Body of pancreas (tissue), 4 donors: Measurements from ENCODE around the gene GTF2IRD2. TPM values are rescaled to one million over a fixed set of nuclear protein-coding genes. Genes with fewer than 3 reads are reported as not detected.
A peak's percentile ranks its signal among the peaks of the same experiment; 100 is the strongest.
"Not testable (repeated sequence)": the region's sequence is repeated elsewhere in the genome, so short reads cannot be mapped to it uniquely, and the experiment has no call there.

Experiments
- ATAC-seq: fragments of 150-250 bp; one replicate; pipeline ENCODE4 v1.9.1; 2016
- DNase-seq, 4 donors: peaks; one replicate each; pipeline ENCODE4 v3.0.0-alpha.2; 2019
- H3K27ac ChIP-seq, 4 donors: fragments of 200-600 bp; sonication (generic); 1 replicate in 3 of 4; 2 replicates in 1 of 4; pipeline versions ENCODE4 v1.5.1 to v1.6.1; 2016 to 2019; ENCODE audit warnings: mild to moderate bottlenecking in 1 of 4, mixed read lengths in 1 of 4, moderate library complexity in 1 of 4
- H3K27me3 ChIP-seq, 2 donors: fragments of 200-600 bp; sonication (generic); one replicate each; pipeline ENCODE4 v1.6.0; 2016; ENCODE audit warnings: mild to moderate bottlenecking in 1 of 2
- H3K36me3 ChIP-seq, 2 donors: fragments of 200-600 bp; sonication (generic); replicated peaks in 1 of 2; 2 replicates each; pipeline ENCODE4 v1.5.1; 2016; ENCODE audit warnings: low read depth in 2 of 2; ENCODE audit not compliant: insufficient read depth in 1 of 2
- H3K4me1 ChIP-seq: fragments of 200-600 bp; sonication (generic); one replicate; pipeline ENCODE4 v1.6.0; 2016
- H3K4me3 ChIP-seq, 2 donors: fragments of 200-600 bp; sonication (generic); 1 replicate in 1 of 2; 2 replicates in 1 of 2; pipeline ENCODE4 v1.5.1; 2016 to 2019
- H3K9me3 ChIP-seq, 3 donors: fragments of 200-600 bp; sonication (generic); 1 replicate in 2 of 3; 2 replicates in 1 of 3; pipeline ENCODE4 v1.5.1; 2016
- POLR2A ChIP-seq, 3 donors: fragments of 450-650 bp; IDR thresholded peaks; one replicate each; pipeline ENCODE4 v1.6.1; 2016; ENCODE audit warnings: antibody characterized with exemption in 3 of 3, mild to moderate bottlenecking in 2 of 3
- WGBS, 2 donors: methylation state at CpG; one replicate each; pipeline ENCODE4 v1.1.5; 2017; 5-methylcytosine and 5-hydroxymethylcytosine counted together
- intact Hi-C: fragments of 100-400 bp; cut with DNase I; formaldehyde crosslinking; loops from one replicate; pipeline ENCODE4 v1.15.1; 2023
- total RNA-seq, 2 donors: library from RNA; depleted of rRNA; stranded (reverse); fragments of >200 nt; gene quantifications; one replicate each; pipeline ENCODE4 v1.1.0, GENCODE V29; 2016

GTF2IRD2 gene
- total RNA-seq: 10 to 100 TPM; 11.4 to 20.1 TPM

- TF ChIP-seq POLR2A (IDR thresholded peaks at IDR 0.05): peak in 1 of 3 donors; percentile 35
- DNase-seq (peak in 2 of 4 donors; percentile 75 to 86), ATAC-seq (peak; percentile 98)
- H3K27me3 ChIP-seq, H3K4me3 ChIP-seq, intact Hi-C loops, H3K4me1 ChIP-seq, H3K9me3 ChIP-seq, H3K36me3 ChIP-seq: not testable (repeated sequence)
- WGBS, 2 donors: no CpG with 5 or more reads among the region's 97 CpGs
- H3K27ac ChIP-seq: peak within 1 kb of the TSS in 2 of 4 donors; percentile 78 to 91
These were observed at the start of gene GTF2IRD2 for GRCh38 chr7:74850833-74851721. TSS of gene GTF2IRD2 (minus strand) at chr7:74851605. CDS start at chr7:74836378, 15,227 bp downstream.

- H3K27me3 ChIP-seq, H3K4me1 ChIP-seq, H3K9me3 ChIP-seq, H3K36me3 ChIP-seq, intact Hi-C loops: not testable (repeated sequence)
- Histone ChIP-seq H3K4me3 (peak overlapping the region; percentile 47 to 63), H3K27ac (peak overlapping the region; percentile 62 to 90 (median 68))
- ATAC-seq (peak; percentile 88), DNase-seq (peak; percentile 74 to 88 (median 88))
- TF ChIP-seq POLR2A (IDR thresholded peaks at IDR 0.05): peak in 2 of 3 donors; percentile 51 to 68
- 1% methylated on average over 34 of the region's 84 CpGs; no CpG with 5 or more reads in 1 of the 2 donors for WGBS, 2 donors
These were observed 39.0 kb upstream of the GTF2IRD2 start for GRCh38 chr7:74890158-74891123.

GRCh38 chr7:74889518-74890129, 38.2 kb upstream of the GTF2IRD2 start:
- H3K9me3 ChIP-seq, H3K27me3 ChIP-seq, intact Hi-C loops, H3K27ac ChIP-seq, H3K36me3 ChIP-seq, ATAC-seq, DNase-seq, H3K4me3 ChIP-seq, H3K4me1 ChIP-seq: not testable (repeated sequence)
- 71 to 90% methylated on average over 7 to 11 of the region's 31 CpGs for WGBS, 2 donors

- DNase-seq, ATAC-seq, H3K27me3 ChIP-seq, H3K4me3 ChIP-seq, H3K36me3 ChIP-seq, H3K4me1 ChIP-seq, intact Hi-C loops, H3K9me3 ChIP-seq, H3K27ac ChIP-seq: not testable (repeated sequence)
- WGBS, 2 donors: 80% methylated on average over 1 of the region's 3 CpGs; no CpG with 5 or more reads in 1 of the 2 donors
These were observed 33.9 kb upstream of the GTF2IRD2 start for GRCh38 chr7:74885295-74885694.

- H3K27me3 ChIP-seq, H3K27ac ChIP-seq, DNase-seq, H3K4me3 ChIP-seq, intact Hi-C loops, H3K36me3 ChIP-seq, H3K9me3 ChIP-seq, H3K4me1 ChIP-seq, ATAC-seq: not testable (repeated sequence)
- 78% methylated on average over 5 to 7 of the region's 9 CpGs for WGBS, 2 donors
These were observed 30.7 kb upstream of the GTF2IRD2 start for GRCh38 chr7:74882110-74882509.

GRCh38 chr7:74874748-74875512, 23.5 kb upstream of the GTF2IRD2 start:
- DNase-seq: peak; percentile 16 to 66 (median 50)
- WGBS, 2 donors: 48% methylated on average over 11 of the region's 20 CpGs; no CpG with 5 or more reads in 1 of the 2 donors
- H3K9me3 ChIP-seq, H3K27me3 ChIP-seq, intact Hi-C loops, H3K4me3 ChIP-seq, H3K4me1 ChIP-seq, H3K36me3 ChIP-seq: not testable (repeated sequence)
- H3K27ac ChIP-seq: peak overlapping the region; percentile 46 to 65 (median 58)
- peak; percentile 83 for ATAC-seq

- H3K4me3 ChIP-seq, H3K4me1 ChIP-seq, DNase-seq, H3K27me3 ChIP-seq, H3K9me3 ChIP-seq, H3K36me3 ChIP-seq, intact Hi-C loops: not testable (repeated sequence)
- ATAC-seq: peak; percentile 52
- peak overlapping the region in 2 of 4 donors; percentile 62 to 65 for H3K27ac ChIP-seq
- WGBS, 2 donors: 40% methylated on average over 1 of the region's 10 CpGs; no CpG with 5 or more reads in 1 of the 2 donors
These were observed 22.8 kb upstream of the GTF2IRD2 start for GRCh38 chr7:74874104-74874747.

GRCh38 chr7:74872542-74872941, 21.1 kb upstream of the GTF2IRD2 start:
- H3K4me3 ChIP-seq, H3K4me1 ChIP-seq, DNase-seq, H3K27ac ChIP-seq, intact Hi-C loops, ATAC-seq, H3K9me3 ChIP-seq, H3K36me3 ChIP-seq, H3K27me3 ChIP-seq: not testable (repeated sequence)
- 85 to 88% methylated on average over 9 of the region's 9 CpGs for WGBS, 2 donors

GRCh38 chr7:74865777-74866176, 14.4 kb upstream of the GTF2IRD2 start:
- H3K9me3 ChIP-seq, H3K4me1 ChIP-seq, DNase-seq, ATAC-seq, H3K36me3 ChIP-seq, H3K27ac ChIP-seq, intact Hi-C loops, H3K27me3 ChIP-seq, H3K4me3 ChIP-seq: not testable (repeated sequence)
- 51 to 61% methylated on average over 8 of the region's 8 CpGs for WGBS, 2 donors

GRCh38 chr7:74849853-74850252, 1.6 kb downstream of the GTF2IRD2 start:
- H3K27me3 ChIP-seq, H3K4me1 ChIP-seq, H3K27ac ChIP-seq, intact Hi-C loops, H3K9me3 ChIP-seq, H3K4me3 ChIP-seq, DNase-seq, ATAC-seq, H3K36me3 ChIP-seq: not testable (repeated sequence)
- no CpG with 5 or more reads among the region's 12 CpGs for WGBS, 2 donors
